Neuronal stem cell (in vitro differentiated cells): ENCODE data around the gene NFKBIE.

Source experiments
- DNase-seq: peaks from one replicate; pipeline ENCODE4 v3.0.0-alpha.2; 2013; ENCODE audit warnings: low spot score
- H2AFZ ChIP-seq: one replicate; pipeline ENCODE4 v1.6.1; 2013; ENCODE audit warnings: mild to moderate bottlenecking, low read length, inconsistent platforms
- H2AK5ac ChIP-seq: 2 replicates; pipeline ENCODE4 v1.6.1; 2013; ENCODE audit warnings: low read depth, mild to moderate bottlenecking, inconsistent platforms, low read length, moderate library complexity, mixed read lengths
- H2BK120ac ChIP-seq: 2 replicates; pipeline ENCODE4 v1.6.1; 2013; ENCODE audit warnings: low read depth, mild to moderate bottlenecking, inconsistent platforms, low read length, moderate library complexity, mixed read lengths
- H2BK12ac ChIP-seq: one replicate; pipeline ENCODE4 v1.6.1; 2013; ENCODE audit warnings: low read length, inconsistent platforms
- H2BK15ac ChIP-seq: 2 replicates; pipeline ENCODE4 v1.6.1; 2013; ENCODE audit warnings: mild to moderate bottlenecking, low read length, inconsistent platforms, mixed read lengths
- H2BK5ac ChIP-seq: one replicate; pipeline ENCODE4 v1.6.1; 2013; ENCODE audit warnings: inconsistent platforms, mild to moderate bottlenecking, low read length, moderate library complexity
- H3K14ac ChIP-seq: one replicate; pipeline ENCODE4 v1.6.1; 2013; ENCODE audit warnings: low read length, inconsistent platforms
- H3K18ac ChIP-seq: 2 replicates; pipeline ENCODE4 v1.6.1; 2013; ENCODE audit warnings: low read length, inconsistent platforms
- H3K23ac ChIP-seq: 2 replicates; pipeline ENCODE4 v1.6.1; 2013; ENCODE audit warnings: low read depth, mild to moderate bottlenecking, mixed read lengths, low read length, inconsistent platforms; ENCODE audit not compliant: poor library complexity
- H3K27ac ChIP-seq: replicated peaks from 3 replicates; pipeline ENCODE4 v1.5.1; 2013; ENCODE audit warnings: low read length, inconsistent platforms
- H3K27me3 ChIP-seq, 3 experiments: 2 replicates each; pipeline ENCODE4 v1.6.1; 2013; ENCODE audit warnings: low read length in 3 of 3, mild to moderate bottlenecking in 2 of 3, inconsistent platforms in 1 of 3, low read depth in 1 of 3, mixed read lengths in 1 of 3, moderate library complexity in 1 of 3; ENCODE audit not compliant: control insufficient read depth in 3 of 3, insufficient read depth in 3 of 3
- H3K36me3 ChIP-seq, 2 donors: replicated peaks in 1 of 2; 2 replicates each; pipeline ENCODE4 v1.6.1; 2013; ENCODE audit warnings: low read length in 2 of 2; ENCODE audit not compliant: control insufficient read depth in 2 of 2, insufficient read depth in 2 of 2
- H3K4ac ChIP-seq: 2 replicates; pipeline ENCODE4 v1.6.1; 2013; ENCODE audit warnings: inconsistent platforms, mild to moderate bottlenecking, low read length, moderate library complexity
- H3K4me1 ChIP-seq, 2 donors: 1 replicate in 1 of 2; 2 replicates in 1 of 2; pipeline ENCODE4 v1.6.1; 2013; ENCODE audit warnings: low read length in 2 of 2, low read depth in 1 of 2; ENCODE audit not compliant: control insufficient read depth in 2 of 2, insufficient read depth in 1 of 2
- H3K4me2 ChIP-seq: one replicate; pipeline ENCODE4 v1.6.1; 2013; ENCODE audit warnings: mild to moderate bottlenecking, low read length, inconsistent platforms; ENCODE audit not compliant: insufficient read depth, poor library complexity, severe bottlenecking
- H3K4me3 ChIP-seq, 2 donors: 2 replicates each; pipeline ENCODE4 v1.5.1; 2013; ENCODE audit warnings: low read length in 2 of 2, mild to moderate bottlenecking in 2 of 2, inconsistent platforms in 1 of 2, moderate library complexity in 1 of 2
- H3K79me1 ChIP-seq: one replicate; pipeline ENCODE4 v1.6.1; 2013; ENCODE audit warnings: low read depth, mild to moderate bottlenecking, inconsistent platforms, low read length, moderate library complexity
- H3K9ac ChIP-seq: one replicate; pipeline ENCODE4 v1.6.1; 2013; ENCODE audit warnings: mild to moderate bottlenecking, low read depth, low read length, inconsistent platforms; ENCODE audit not compliant: poor library complexity
- H3K9me3 ChIP-seq, 2 donors: replicated peaks in 1 of 2; 2 replicates each; pipeline versions ENCODE3 to v1.6.1; 2013; ENCODE audit warnings: low read length in 2 of 2, mild to moderate bottlenecking in 2 of 2, inconsistent platforms in 1 of 2, low read depth in 1 of 2, mixed read lengths in 1 of 2, moderate library complexity in 1 of 2; ENCODE audit not compliant: control insufficient read depth in 2 of 2, insufficient read depth in 1 of 2
- H4K8ac ChIP-seq: one replicate; pipeline ENCODE4 v1.6.1; 2013; ENCODE audit warnings: low read depth, mild to moderate bottlenecking, inconsistent platforms, low read length, moderate library complexity
- H4K91ac ChIP-seq: one replicate; pipeline ENCODE4 v1.6.1; 2013; ENCODE audit warnings: low read length, low read depth, mild to moderate bottlenecking, inconsistent platforms; ENCODE audit not compliant: poor library complexity
- WGBS, 2 donors: extraction: QIAGEN DNeasy Blood & Tissue Kit; methylation state at CpG; one replicate each; pipeline ENCODE4 v1.1.7; 2013; ENCODE audit warnings: missing lambda C conversion rate in 2 of 2, mixed read lengths in 1 of 2; ENCODE audit not compliant: insufficient read length in 2 of 2, insufficient replicate concordance in 1 of 2; ENCODE audit errors: extremely low coverage in 2 of 2; 5-methylcytosine and 5-hydroxymethylcytosine counted together

Gene NFKBIE

GRCh38 chr6:44266347-44266746, 996 bp upstream of the NFKBIE start:
- WGBS, 2 donors, result no CpG with 5 or more reads among the region's 3 CpGs

GRCh38 chr6:44265722-44266233, 427 bp upstream of the NFKBIE start:
- H2BK120ac ChIP-seq, result no peak overlapping the region
- no peak overlapping the region for H3K14ac ChIP-seq
- H3K4me3 ChIP-seq, result no peak overlapping the region
- H3K79me1 ChIP-seq, result peaks cover 2% of the 10 kb centered on the region
- H2AK5ac ChIP-seq, result peak overlapping the region; percentile 82
- H2BK15ac ChIP-seq, result no peak overlapping the region
- H2AFZ ChIP-seq, result peak overlapping the region; percentile 90
- H3K27ac ChIP-seq, result no peak overlapping the region
- no peak overlapping the region for H3K9ac ChIP-seq
- no CpG with 5 or more reads among the region's 17 CpGs for WGBS, 2 donors
- no peak overlapping the region for H3K4ac ChIP-seq
- no peaks in the 10 kb centered on the region for H3K27me3 ChIP-seq
- H4K91ac ChIP-seq, result no peak overlapping the region
- H3K18ac ChIP-seq, result no peak overlapping the region
- no peaks in the 10 kb centered on the region for H3K9me3 ChIP-seq
- H4K8ac ChIP-seq, result no peak overlapping the region
- no peak overlapping the region for H3K4me2 ChIP-seq
- no peak for DNase-seq
- H3K36me3 ChIP-seq, result peaks cover 2 to 23% of the 10 kb centered on the region in 2 donors
- H2BK5ac ChIP-seq, result no peak overlapping the region
- H2BK12ac ChIP-seq, result no peak overlapping the region
- H3K23ac ChIP-seq, result no peak overlapping the region
- peaks cover 35 to 48% of the 10 kb centered on the region in 2 donors for H3K4me1 ChIP-seq

More at GRCh38 chr6:44266347-44266746, 996 bp upstream of the NFKBIE start:
- H3K9ac ChIP-seq, result no peak overlapping the region
- no peak overlapping the region for H4K91ac ChIP-seq
- no peak overlapping the region for H2BK120ac ChIP-seq
- H3K79me1 ChIP-seq, result peaks cover 2% of the 10 kb centered on the region
- no peaks in the 10 kb centered on the region for H3K9me3 ChIP-seq
- no peak overlapping the region for H3K4me2 ChIP-seq
- peaks cover 36 to 52% of the 10 kb centered on the region in 2 donors for H3K4me1 ChIP-seq
- H2BK12ac ChIP-seq, result no peak overlapping the region
- no peak overlapping the region for H2BK5ac ChIP-seq
- H3K36me3 ChIP-seq, result peaks cover 2 to 18% of the 10 kb centered on the region in 2 donors
- no peak overlapping the region for H3K23ac ChIP-seq
- H2BK15ac ChIP-seq, result no peak overlapping the region
- H3K14ac ChIP-seq, result no peak overlapping the region
- H3K27ac ChIP-seq, result no peak overlapping the region
- no peak for DNase-seq
- H3K18ac ChIP-seq, result no peak overlapping the region
- no peak overlapping the region for H4K8ac ChIP-seq
- H2AFZ ChIP-seq, result no peak overlapping the region
- H3K4ac ChIP-seq, result no peak overlapping the region
- no peaks in the 10 kb centered on the region for H3K27me3 ChIP-seq
- H3K4me3 ChIP-seq, result no peak overlapping the region
- H2AK5ac ChIP-seq, result peak overlapping the region; percentile 82

- Histone ChIP-seq H3K4ac (no peak overlapping the region), H3K4me3 (peak overlapping the region; percentile 81 to 83), H3K23ac (peak overlapping the region; percentile 62), H3K14ac (peak overlapping the region; percentile 22), H3K9me3 (no peaks in the 10 kb centered on the region), H4K8ac (no peak overlapping the region), H2AK5ac (no peak overlapping the region), H2BK12ac (no peak overlapping the region), H2BK15ac (peak overlapping the region; percentile 30), H2AFZ (peak overlapping the region; percentile 90), H2BK5ac (no peak overlapping the region), H3K18ac (peak overlapping the region; percentile 87), H3K4me2 (peak overlapping the region; percentile 90), H3K9ac (peak overlapping the region; percentile 84), H3K79me1 (peaks cover 2% of the 10 kb centered on the region), H2BK120ac (no peak overlapping the region), H3K4me1 (peaks cover 27 to 41% of the 10 kb centered on the region in 2 donors), H3K27ac (no peak overlapping the region), H4K91ac (no peak overlapping the region), H3K36me3 (peaks cover 10 to 36% of the 10 kb centered on the region in 2 donors), H3K27me3 (no peaks in the 10 kb centered on the region)
- no peak for DNase-seq
- no CpG with 5 or more reads among the region's 13 CpGs for WGBS, 2 donors
Observed at GRCh38 chr6:44264154-44265006, 971 bp downstream of the NFKBIE start.

DNA sequence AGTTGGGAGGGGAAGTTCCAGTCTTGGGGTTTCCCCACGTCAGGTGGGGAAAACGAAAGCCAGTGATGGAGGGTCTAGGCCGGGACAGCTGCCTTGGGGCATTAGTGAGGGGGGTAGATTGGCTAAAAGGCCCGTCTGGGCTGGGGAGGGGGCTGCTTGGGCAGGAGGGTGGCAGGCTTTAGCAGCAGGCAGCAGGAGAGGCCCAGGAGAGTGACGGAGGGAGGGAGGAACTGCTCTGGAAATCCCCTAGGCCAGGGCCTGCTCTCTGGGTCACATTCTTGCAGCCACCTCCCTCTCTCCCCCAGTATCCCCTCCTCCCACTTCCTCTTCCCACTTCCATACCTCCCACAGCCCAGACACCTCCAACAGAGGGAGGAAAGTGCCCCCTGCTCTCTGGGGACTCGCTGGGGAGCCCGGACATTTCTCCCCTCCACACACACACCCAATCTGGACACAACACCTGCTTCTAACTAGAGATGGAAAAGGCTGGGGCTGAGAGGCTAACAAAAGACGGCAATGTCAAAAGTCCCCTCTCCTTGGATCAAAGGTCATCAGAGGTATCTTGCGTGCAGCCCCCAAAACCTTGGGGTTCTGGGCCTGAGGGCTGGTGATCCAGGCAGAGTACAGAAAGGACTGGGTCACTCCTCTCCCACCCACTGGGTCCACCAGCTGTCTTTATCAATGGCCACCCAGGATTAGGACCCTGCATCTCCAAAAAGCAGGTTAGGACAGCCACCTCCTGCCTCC, 1.8 kb downstream of the NFKBIE start:
- Histone ChIP-seq H3K79me1 (peaks cover 2% of the 10 kb centered on the region), H2BK5ac (no peak overlapping the region), H4K91ac (no peak overlapping the region), H3K27ac (no peak overlapping the region), H2AK5ac (peak overlapping the region; percentile 26), H4K8ac (no peak overlapping the region), H3K36me3 (peaks cover 13 to 44% of the 10 kb centered on the region in 2 donors), H3K23ac (no peak overlapping the region), H3K9me3 (no peaks in the 10 kb centered on the region), H3K4me3 (peak overlapping the region in 1 of 2 donors; percentile 83), H3K4me2 (peak overlapping the region; percentile 90), H2BK15ac (peak overlapping the region; percentile 17), H3K14ac (no peak overlapping the region), H2BK120ac (no peak overlapping the region), H3K4me1 (peaks cover 20 to 32% of the 10 kb centered on the region in 2 donors), H3K27me3 (no peaks in the 10 kb centered on the region), H2BK12ac (no peak overlapping the region), H2AFZ (no peak overlapping the region), H3K9ac (peak overlapping the region; percentile 60), H3K4ac (no peak overlapping the region), H3K18ac (no peak overlapping the region)
- no peak for DNase-seq
- no CpG with 5 or more reads among the region's 9 CpGs for WGBS, 2 donors
